Lower leg skin (tissue), 3 donors: Measurements from ENCODE around the gene ZNF555.

Experiments
- CTCF ChIP-seq, 3 donors: fragments of 450-650 bp; IDR thresholded peaks; one replicate each; pipeline ENCODE4 v1.5.1; 2016; ENCODE audit warnings: antibody characterized with exemption in 3 of 3, mild to moderate bottlenecking in 3 of 3, moderate library complexity in 2 of 3
- POLR2A ChIP-seq, 2 donors: fragments of 450-650 bp; IDR thresholded peaks; one replicate each; pipeline ENCODE4 v1.6.1; 2016 to 2017; ENCODE audit warnings: antibody characterized with exemption in 2 of 2, mild to moderate bottlenecking in 1 of 2, moderate library complexity in 1 of 2

GRCh38 chr19:2793126-2793525 lies 48.1 kb upstream of the ZNF555 start:
- TF ChIP-seq CTCF (IDR thresholded peaks at IDR 0.05) (no peak), POLR2A (IDR thresholded peaks at IDR 0.05) (no peak)
